ENCODE results near the gene ASIC3.

Gene ASIC3

DNA sequence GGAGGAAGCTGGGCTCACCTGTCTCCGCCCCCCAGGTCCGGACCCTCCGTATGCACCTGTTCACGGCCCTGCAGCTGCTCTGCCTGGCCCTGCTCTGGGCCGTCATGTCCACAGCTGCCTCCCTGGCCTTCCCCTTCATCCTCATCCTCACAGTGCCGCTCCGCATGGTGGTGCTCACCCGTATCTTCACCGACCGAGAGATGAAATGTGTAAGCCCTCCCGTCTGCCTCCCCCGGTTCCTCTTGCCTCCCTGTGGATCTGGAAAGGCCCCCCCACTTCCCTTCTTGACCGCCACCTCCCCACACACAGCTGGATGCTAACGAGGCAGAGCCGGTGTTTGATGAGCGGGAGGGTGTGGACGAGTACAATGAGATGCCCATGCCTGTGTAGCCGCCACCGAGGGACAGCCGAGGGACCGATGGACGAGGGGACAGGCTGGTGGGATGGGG, 27.7 kb downstream of the ASIC3 start:
- no peak for DNase-seq

DNA sequence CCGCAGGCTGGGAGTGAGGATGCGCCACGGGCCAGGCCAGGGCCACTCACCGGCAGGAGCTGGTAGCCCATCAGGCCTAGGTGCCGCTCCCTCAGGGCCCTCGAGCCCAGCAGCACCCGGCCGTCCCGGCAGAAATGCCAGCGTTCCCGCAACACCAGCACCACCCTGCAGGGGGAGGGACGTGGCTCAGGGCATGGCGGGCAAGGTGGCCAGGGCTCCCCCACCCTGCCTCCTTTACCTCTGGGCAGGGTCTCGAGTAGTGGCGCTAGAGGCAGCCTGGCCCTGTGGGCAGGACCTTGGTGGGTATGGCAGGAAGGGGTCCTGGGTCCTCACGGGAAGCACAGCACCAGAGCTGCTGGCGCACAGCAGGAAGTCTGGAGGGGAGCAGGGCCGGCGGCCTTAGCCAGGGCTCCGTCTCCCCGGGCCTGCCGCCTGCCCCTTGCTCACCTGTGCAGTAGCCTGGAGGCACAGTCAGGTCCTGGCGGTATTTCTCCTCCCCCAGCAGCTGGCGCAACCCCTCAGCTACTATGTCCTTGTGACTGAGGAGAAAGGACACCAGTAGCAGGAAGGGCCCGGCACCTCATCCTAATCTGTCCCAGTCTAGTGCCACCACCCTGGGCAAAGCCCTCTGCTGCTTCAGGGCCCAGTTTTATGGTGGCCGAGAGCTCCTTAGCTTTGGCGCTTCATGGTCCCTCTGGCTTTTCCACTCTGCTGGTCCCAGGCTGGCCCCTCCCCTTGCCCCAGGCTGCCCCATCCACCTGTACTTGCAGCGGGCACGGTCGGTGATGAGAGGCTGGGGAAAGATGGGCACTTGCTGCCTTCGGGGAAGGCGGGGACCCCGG, 28.8 kb downstream of the ASIC3 start:
- no peak for DNase-seq

DNA sequence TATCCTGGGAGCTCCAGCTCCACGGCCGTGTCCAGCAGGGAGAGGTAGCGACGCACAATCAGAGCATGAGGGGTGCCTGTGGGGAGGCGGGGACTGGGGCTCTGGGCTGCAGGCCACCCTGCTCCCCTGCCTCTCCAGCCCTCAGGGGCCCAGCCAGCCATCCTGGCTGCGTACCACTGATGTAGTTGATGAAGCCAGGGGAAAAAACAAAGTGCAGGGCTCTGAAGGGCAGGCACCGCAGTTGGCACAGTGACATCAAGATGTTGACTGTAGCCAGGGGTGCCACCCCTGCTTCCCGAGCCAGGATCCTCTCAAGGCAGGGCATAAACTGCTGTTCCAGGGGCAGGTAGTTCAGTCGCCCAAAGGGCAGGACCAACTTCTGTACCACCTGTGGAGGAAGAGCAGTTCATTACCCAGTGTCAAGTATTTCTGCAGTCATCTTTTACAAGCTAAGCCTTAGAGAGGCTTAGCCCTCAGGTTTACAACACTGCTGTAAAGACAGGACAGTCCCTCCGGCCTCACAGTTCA, 29.4 kb downstream of the ASIC3 start:
- DNase-seq = no peak

DNA sequence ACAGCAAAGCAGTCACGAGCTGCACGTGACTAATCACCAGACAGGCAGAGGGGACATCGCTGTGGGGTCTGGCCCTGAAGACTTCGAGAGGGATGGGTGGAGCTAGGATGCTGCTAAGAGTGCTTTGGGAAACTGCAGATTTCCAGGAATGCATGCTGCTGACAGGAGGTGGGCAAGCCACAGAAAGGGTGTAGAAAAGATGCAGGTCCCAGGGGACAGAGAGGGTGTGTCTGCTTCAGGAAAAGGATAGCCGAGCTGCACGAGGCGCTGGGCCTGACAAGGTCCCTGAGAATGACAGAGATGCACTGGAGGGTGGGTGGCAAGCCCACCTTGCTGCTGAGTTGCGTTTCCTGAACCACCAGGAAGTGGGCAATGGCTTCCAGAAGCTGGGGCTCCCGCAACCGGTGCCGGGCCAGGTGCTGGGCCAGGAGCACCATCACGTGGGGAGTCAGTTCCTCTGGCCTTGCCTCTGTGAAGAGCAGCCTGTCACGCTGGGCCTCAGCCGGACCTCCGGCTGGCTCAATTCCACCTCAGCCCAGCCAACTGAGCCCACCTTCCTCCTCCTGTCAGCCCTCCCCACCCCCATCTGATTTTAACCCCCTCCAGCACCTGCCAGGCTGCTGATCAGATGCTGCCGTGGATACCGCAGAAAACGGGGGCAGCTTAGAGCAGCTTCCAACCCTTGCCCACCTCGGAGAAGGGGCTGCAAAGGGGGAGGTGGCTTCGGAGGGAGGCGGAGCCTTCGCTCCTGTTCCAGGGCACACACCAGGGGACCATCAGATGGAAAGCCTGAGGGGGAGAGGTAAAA, 30.1 kb downstream of the ASIC3 start:
- no peak for DNase-seq

DNA sequence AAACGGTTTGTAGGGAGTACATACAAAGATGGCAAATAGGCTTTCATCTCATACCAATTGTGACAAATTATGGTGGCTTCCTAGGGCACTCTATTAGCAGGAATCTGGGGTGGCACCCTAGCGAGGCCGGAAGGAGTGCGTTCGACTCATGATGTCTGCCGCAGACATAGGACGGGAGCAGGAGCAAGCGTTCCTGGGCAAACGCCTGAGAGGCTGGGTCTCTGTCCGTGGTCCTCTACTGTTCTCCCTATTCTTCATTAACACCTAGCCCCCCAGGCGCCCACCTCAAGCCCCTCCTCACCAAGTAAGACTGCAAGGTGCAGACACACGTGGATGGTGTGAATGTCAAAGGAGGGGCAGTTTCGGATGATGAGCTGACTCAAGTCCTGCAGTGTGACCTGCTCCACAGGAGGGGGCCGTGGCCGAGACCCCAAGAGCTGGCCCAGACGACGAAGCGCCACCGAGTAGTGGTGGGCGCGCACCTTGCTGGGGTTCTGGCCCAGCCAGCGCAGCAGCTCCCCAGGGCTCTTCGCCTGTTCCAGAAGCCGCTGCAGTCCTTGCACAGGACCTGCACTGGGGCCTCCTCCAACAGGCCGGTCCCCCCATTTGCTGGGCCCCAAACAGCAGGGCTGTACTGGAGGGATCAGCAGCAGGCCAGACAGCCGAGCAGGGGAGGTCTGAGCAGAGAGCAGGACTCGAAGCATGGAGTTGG, 31.0 kb downstream of the ASIC3 start:
- DNase-seq = no peak

DNA sequence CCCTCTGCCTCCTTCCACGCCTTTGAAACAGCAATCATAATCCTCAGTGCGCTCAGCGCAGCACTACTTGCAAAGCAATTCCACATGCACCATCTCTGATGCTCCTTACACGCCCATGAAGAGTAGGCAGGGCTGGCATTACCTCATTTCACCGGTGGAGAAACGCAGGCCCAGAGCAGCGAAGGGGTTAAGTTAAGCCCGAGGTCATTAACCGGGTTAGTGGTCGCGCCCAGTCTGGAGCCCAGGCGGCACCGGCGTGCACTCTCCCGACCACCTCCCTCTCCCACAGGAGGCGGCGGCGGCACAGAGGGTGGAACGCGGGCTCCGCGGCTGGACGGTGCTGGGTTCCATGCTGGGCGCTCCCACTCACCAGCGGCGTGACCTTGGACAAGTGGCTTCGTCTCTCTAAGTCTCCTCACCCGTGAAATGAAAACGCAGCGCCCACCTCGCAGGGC, 31.8 kb downstream of the ASIC3 start:
- no peak for DNase-seq

- DNase-seq = peak; percentile 91
Measured at GRCh38 chr7:151080522-151081169, 32.3 kb downstream of the ASIC3 start, which contains the start of gene FASTK. FASTK (minus strand) TSS chr7:151080809; CDS start chr7:151080766, 43 bp downstream.

GRCh38 chr7:151081170-151082101, 33.1 kb downstream of the ASIC3 start:
- DNase-seq = peak; percentile 9

- DNase-seq = no peak
Measured at GRCh38 chr7:151082141-151083070, 34.1 kb downstream of the ASIC3 start.

- peak; percentile 40 for DNase-seq
Measured at GRCh38 chr7:151083071-151083823, 34.9 kb downstream of the ASIC3 start, which contains the start of gene TMUB1. TMUB1 (minus strand) TSS chr7:151083493; CDS start chr7:151082563, 930 bp downstream.

GRCh38 chr7:151083824-151084160, 35.5 kb downstream of the ASIC3 start:
- no peak for DNase-seq

DNA sequence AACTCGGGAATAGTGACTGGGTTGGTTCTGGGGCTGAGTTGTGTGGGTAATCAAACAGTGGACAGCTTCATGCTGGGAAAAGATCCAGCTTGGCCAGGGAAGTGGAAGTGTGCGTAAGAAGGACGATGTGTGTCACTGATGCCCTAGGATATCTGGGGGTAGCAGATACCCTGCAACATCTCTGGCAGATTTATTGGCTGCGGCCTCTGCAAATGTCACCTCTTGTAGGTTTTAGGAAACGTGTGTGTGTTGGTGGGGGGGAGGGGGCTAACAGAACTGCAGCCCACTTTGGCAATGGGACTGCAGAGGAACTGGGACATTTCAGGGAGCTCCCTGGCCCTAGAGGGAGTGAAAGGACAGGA, 37.0 kb downstream of the ASIC3 start:
- no peak for DNase-seq

GRCh38 chr7:151085691-151086620, 37.6 kb downstream of the ASIC3 start, which contains the start of gene AGAP3:
AGAP3 (plus strand) TSS chr7:151086475; CDS start chr7:151086742, 267 bp downstream.
- peak; percentile 81 for DNase-seq

DNA sequence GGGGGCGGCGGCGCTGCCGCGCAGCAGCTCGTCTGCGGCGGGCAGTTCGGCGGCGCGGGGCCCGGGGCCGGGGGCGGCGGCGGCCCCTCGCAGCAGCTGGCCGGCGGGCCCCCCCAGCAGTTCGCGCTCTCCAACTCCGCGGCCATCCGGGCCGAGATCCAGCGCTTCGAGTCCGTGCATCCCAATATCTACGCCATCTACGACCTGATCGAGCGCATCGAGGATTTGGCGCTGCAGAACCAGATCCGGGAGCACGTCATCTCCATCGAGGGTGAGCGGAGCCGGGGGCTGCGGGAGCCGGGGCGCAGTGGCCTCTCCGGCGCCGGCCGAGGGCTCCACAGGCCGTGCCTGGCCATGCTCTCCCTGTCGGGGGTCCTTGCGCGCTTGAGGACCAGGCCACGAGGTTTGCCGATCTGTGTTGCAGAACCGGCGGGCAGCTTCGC, 38.5 kb downstream of the ASIC3 start:
- DNase-seq = peak; percentile 11

DNA sequence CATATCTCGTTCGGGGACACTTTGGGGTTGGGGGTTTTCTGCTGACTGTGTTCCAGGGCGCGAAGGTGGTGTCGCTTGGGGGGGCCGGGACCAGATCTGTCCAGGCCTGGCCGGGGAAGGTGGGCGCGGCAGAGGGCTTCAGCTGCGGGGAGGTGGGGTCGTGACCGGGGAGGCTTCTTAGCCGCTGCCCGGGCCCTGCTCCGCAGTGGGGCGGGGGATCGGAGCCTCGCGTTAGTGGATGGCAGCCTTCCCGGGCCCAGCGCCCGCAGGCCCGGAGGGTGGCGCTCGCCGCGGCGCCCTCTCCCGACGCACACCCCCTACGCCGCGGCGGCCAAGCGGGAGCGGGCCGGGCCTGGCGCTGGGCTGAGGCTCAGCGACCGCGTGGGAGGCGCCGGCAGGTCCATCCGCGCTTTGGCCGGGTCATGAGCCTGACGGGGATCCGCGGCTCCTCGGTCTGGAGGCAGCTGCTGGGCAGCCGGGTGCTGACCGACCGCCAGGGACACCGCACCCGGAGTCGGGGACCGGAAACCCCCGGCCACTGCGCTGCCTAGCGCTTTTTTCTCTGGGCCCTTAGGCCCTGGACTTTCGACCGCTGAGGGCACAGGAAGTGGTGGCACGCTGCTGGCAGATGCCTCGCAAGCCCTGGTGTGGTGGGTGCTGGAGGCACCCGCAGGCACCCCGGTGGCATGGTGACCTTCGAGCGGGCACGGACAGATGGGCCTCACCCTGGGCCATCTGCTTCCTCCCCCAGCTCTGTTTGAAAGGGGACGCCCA, 39.1 kb downstream of the ASIC3 start:
- no peak for DNase-seq

DNA sequence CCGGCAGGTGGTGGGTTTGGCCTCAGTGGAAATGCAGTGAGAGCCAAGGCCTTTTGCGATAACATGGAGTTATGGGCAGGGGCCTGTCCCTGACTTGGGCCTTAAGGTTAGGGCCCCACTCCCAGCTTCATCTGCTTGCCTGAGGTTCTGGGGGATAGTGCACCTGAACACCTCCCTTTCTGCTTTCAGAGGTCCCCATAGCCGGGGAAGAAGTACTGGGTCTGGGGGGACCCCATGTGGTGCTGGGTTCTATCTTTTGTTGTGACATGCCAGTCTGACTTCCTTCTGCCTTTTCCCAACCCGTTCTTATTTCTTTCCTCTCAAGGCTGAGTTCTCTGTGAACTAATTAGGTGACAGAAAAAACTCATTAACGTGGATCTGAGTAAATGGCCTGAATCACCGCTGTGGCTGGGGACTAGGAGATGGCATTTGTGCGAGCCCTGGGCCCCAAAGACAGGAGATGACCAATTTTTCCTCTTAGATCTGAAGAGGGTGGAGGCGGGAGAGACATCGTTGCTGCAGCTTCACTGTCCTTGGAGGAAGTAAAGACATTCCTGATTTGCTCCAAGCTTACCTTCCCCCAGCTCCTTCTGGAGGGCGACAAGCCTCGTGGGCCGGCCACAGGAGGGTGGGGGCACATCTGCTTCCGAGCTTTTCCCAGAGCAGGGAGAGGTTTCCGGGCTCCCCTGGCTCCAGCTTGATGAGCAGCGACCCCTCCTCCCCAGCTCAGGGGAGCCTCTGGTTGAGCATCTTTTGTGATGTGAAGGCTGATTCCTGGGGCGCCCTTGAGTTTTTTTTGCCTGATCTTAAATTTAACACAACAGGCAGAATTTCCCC, 39.9 kb downstream of the ASIC3 start:
- no peak for DNase-seq
